T-helper 2 cell (primary cell): ENCODE measurements around the gene RHNO1.
"Not testable (repeated sequence)": the region's sequence is repeated elsewhere in the genome, so short reads cannot be mapped to it uniquely, and the experiment has no call there.

Experiments used
- DNase-seq, 5 experiments: peaks; one replicate each; pipeline versions ENCODE4 v3.0.0 to v3.0.0-alpha.2; 2012 to 2022

RHNO1 gene

GRCh38 chr12:2858944-2859421, 18.0 kb upstream of the RHNO1 start:
- no peak for DNase-seq

- no peak for DNase-seq
Measured at GRCh38 chr12:2860170-2860569, 16.9 kb upstream of the RHNO1 start.

- DNase-seq = no peak
Measured at GRCh38 chr12:2862876-2863275, 14.1 kb upstream of the RHNO1 start.

- not testable (repeated sequence) for DNase-seq
Measured at GRCh38 chr12:2863402-2863801, 13.6 kb upstream of the RHNO1 start.

- DNase-seq = no peak
Measured at GRCh38 chr12:2864198-2864597, 12.8 kb upstream of the RHNO1 start.

GRCh38 chr12:2868986-2869632, 7.9 kb upstream of the RHNO1 start:
- not testable (repeated sequence) for DNase-seq

- peak in 1 of 5 experiments; percentile 70 for DNase-seq
Measured at GRCh38 chr12:2876431-2877046, 484 bp upstream of the RHNO1 start.

- peak in 2 of 5 experiments; percentile 5 to 47 for DNase-seq
Measured at GRCh38 chr12:2877953-2878732, 1.1 kb downstream of the RHNO1 start.

GRCh38 chr12:2879853-2880252, 2.8 kb downstream of the RHNO1 start:
- DNase-seq = peak in 1 of 5 experiments; percentile 9

GRCh38 chr12:2884810-2885209, 7.8 kb downstream of the RHNO1 start:
- DNase-seq = no peak

GRCh38 chr12:2886768-2887450, 9.9 kb downstream of the RHNO1 start:
- DNase-seq = no peak

GRCh38 chr12:2890001-2890387, 13.0 kb downstream of the RHNO1 start:
- no peak for DNase-seq

- peak; percentile 97 to 99 (median 98) for DNase-seq
Measured at GRCh38 chr12:2890388-2891239, 13.6 kb downstream of the RHNO1 start, which contains the start of gene TULP3. TULP3 (plus strand) TSS chr12:2890891; CDS start chr12:2890948, 57 bp downstream.

GRCh38 chr12:2891240-2892053, 14.4 kb downstream of the RHNO1 start:
- peak in 2 of 5 experiments; percentile 19 to 26 for DNase-seq

GRCh38 chr12:2892246-2892645, 15.2 kb downstream of the RHNO1 start:
- DNase-seq = no peak

GRCh38 chr12:2893007-2893406, 16.0 kb downstream of the RHNO1 start:
- DNase-seq = no peak

GRCh38 chr12:2895051-2895451, 18.0 kb downstream of the RHNO1 start:
- DNase-seq = no peak

GRCh38 chr12:2895511-2895910, 18.5 kb downstream of the RHNO1 start:
- no peak for DNase-seq

GRCh38 chr12:2897418-2897817, 20.4 kb downstream of the RHNO1 start:
- no peak for DNase-seq

GRCh38 chr12:2900642-2901041, 23.6 kb downstream of the RHNO1 start:
- no peak for DNase-seq

GRCh38 chr12:2902272-2902880, 25.4 kb downstream of the RHNO1 start:
- DNase-seq = no peak
